Hepatocyte (in vitro differentiated cells): ENCODE results near the gene NRDC. TPM values are rescaled to one million over a fixed set of nuclear protein-coding genes. Genes with fewer than 3 reads are reported as not detected.

Experiments
- DNase-seq: peaks from one replicate; pipeline ENCODE4 v3.0.0-alpha.2; 2016; ENCODE audit warnings: low spot score
- H2AFZ ChIP-seq: fragments of 200-600 bp; sonication (generic); 2 replicates; pipeline ENCODE4 v1.6.0; 2016; ENCODE audit warnings: antibody characterized with exemption, mild to moderate bottlenecking
- H3K27ac ChIP-seq: fragments of 200-600 bp; sonication (generic); 2 replicates; pipeline ENCODE4 v1.5.1; 2016; ENCODE audit warnings: mild to moderate bottlenecking
- H3K27me3 ChIP-seq: fragments of 200-600 bp; sonication (generic); 2 replicates; pipeline ENCODE4 v1.6.1; 2016
- H3K36me3 ChIP-seq: fragments of 200-600 bp; sonication (generic); replicated peaks from 2 replicates; pipeline ENCODE4 v1.5.1; 2016; ENCODE audit warnings: low read depth; ENCODE audit not compliant: insufficient read depth
- H3K4me1 ChIP-seq: fragments of 200-600 bp; sonication (generic); 2 replicates; pipeline ENCODE4 v1.5.1; 2016; ENCODE audit warnings: mild to moderate bottlenecking, moderate library complexity; ENCODE audit not compliant: insufficient read depth
- H3K4me2 ChIP-seq: fragments of 200-600 bp; sonication (generic); 2 replicates; pipeline ENCODE4 v1.6.0; 2016
- H3K4me3 ChIP-seq: fragments of 200-600 bp; sonication (generic); 2 replicates; pipeline ENCODE4 v1.5.1; 2016; ENCODE audit warnings: mild to moderate bottlenecking
- H3K79me2 ChIP-seq: fragments of 200-600 bp; sonication (generic); 2 replicates; pipeline ENCODE4 v1.6.0; 2017; ENCODE audit warnings: mild to moderate bottlenecking
- H3K9me2 ChIP-seq: fragments of 200-600 bp; sonication (generic); replicated peaks from 2 replicates; pipeline ENCODE4 v1.6.0; 2017; ENCODE audit warnings: mild to moderate bottlenecking; ENCODE audit not compliant: insufficient read depth
- H3K9me3 ChIP-seq: fragments of 200-600 bp; sonication (generic); 2 replicates; pipeline ENCODE4 v1.5.1; 2016; ENCODE audit warnings: low read depth, mild to moderate bottlenecking
- H4K20me1 ChIP-seq: fragments of 200-600 bp; sonication (generic); 2 replicates; pipeline ENCODE4 v1.6.0; 2016; ENCODE audit warnings: mild to moderate bottlenecking; ENCODE audit not compliant: insufficient read depth, poor library complexity, severe bottlenecking
- CTCF ChIP-seq: fragments of 200-600 bp; sonication (generic); IDR thresholded peaks from 2 replicates; pipeline ENCODE4 v1.5.1; 2016; ENCODE audit warnings: antibody characterized with exemption, mild to moderate bottlenecking; ENCODE audit not compliant: poor library complexity
- EZH2 ChIP-seq: fragments of 200-600 bp; sonication (generic); IDR thresholded peaks from 2 replicates; pipeline ENCODE4 v1.6.1; 2016; ENCODE audit warnings: antibody characterized with exemption, mild to moderate bottlenecking, borderline replicate concordance
- EZH2phosphoT487 ChIP-seq: fragments of 200-600 bp; sonication (generic); IDR thresholded peaks from one replicate; pipeline ENCODE4 v1.6.1; 2018; ENCODE audit warnings: antibody characterized with exemption, mild to moderate bottlenecking, low read depth, moderate library complexity; ENCODE audit not compliant: unreplicated experiment, severe bottlenecking
- WGBS: methylation state at CpG from one replicate; pipeline ENCODE4 v1.1.6; 2016; ENCODE audit warnings: low lambda C conversion rate; ENCODE audit errors: missing lambda C conversion rate; 5-methylcytosine and 5-hydroxymethylcytosine counted together
- polyA plus RNA-seq: library from polyadenylated mRNA; unstranded; fragments of >200 nt; fragmentation: Nextera tagmentation; extraction: Ambion mirVana; gene quantifications from 2 replicates; pipeline ENCODE4 v1.2.1, GENCODE V29; 2016
- total RNA-seq: library from RNA; depleted of rRNA; stranded (reverse); fragments of >200 nt; gene quantifications from 2 replicates; pipeline ENCODE4 v1.2.3, GENCODE V29; 2014

NRDC gene
- total and polyA plus RNA-seq, 2 experiments from 2014 or later, result 82.2 to 89.4 TPM

DNA sequence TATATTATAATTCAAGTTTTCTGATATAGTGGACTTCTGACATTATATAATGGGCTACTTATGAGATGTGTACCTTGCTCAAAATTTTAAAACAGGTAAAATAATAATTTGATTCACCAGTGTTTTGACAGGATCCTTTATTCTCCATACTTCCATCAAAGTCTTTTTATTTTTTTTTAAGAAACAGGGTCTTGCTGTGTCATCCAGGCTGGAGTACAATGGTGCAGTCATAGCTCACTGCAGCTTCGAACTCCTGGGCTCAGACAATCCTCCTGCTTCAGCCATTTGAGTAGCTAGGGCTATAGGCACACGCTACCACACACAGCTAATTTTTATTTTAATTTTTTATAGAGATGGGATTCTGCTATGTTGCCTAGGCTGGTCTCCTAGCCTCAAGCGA lies 129.4 kb downstream of the NRDC start:
- Histone ChIP-seq H2AFZ (no peak overlapping the region), H4K20me1 (no peaks in the 10 kb centered on the region), H3K27me3 (no peaks in the 10 kb centered on the region), H3K4me2 (no peak overlapping the region), H3K27ac (no peak overlapping the region), H3K36me3 (no peaks in the 10 kb centered on the region), H3K4me3 (no peak overlapping the region), H3K9me2 (no peaks in the 10 kb centered on the region), H3K4me1 (no peaks in the 10 kb centered on the region), H3K9me3 (no peaks in the 10 kb centered on the region), H3K79me2 (peaks cover 10% of the 10 kb centered on the region)
- 98% methylated on average over 3 of the region's 3 CpGs for WGBS
- TF ChIP-seq CTCF (no peak), EZH2phosphoT487 (no peak), EZH2 (no peak)
- DNase-seq, result no peak

GRCh38 chr1:51745304-51745570 lies 133.3 kb downstream of the NRDC start:
- no peak for DNase-seq
- no peak overlapping the region for H2AFZ ChIP-seq
- no peak overlapping the region for H3K4me3 ChIP-seq
- H3K79me2 ChIP-seq, result peaks cover 49% of the 10 kb centered on the region
- no peaks in the 10 kb centered on the region for H3K9me3 ChIP-seq
- TF ChIP-seq EZH2phosphoT487, result no peak
- TF ChIP-seq CTCF, result no peak
- no peak for TF ChIP-seq EZH2
- H3K4me2 ChIP-seq, result no peak overlapping the region
- H3K27ac ChIP-seq, result no peak overlapping the region
- no peaks in the 10 kb centered on the region for H3K9me2 ChIP-seq
- H3K4me1 ChIP-seq, result no peaks in the 10 kb centered on the region
- H3K36me3 ChIP-seq, result no peaks in the 10 kb centered on the region
- H3K27me3 ChIP-seq, result no peaks in the 10 kb centered on the region
- H4K20me1 ChIP-seq, result no peaks in the 10 kb centered on the region

DNA sequence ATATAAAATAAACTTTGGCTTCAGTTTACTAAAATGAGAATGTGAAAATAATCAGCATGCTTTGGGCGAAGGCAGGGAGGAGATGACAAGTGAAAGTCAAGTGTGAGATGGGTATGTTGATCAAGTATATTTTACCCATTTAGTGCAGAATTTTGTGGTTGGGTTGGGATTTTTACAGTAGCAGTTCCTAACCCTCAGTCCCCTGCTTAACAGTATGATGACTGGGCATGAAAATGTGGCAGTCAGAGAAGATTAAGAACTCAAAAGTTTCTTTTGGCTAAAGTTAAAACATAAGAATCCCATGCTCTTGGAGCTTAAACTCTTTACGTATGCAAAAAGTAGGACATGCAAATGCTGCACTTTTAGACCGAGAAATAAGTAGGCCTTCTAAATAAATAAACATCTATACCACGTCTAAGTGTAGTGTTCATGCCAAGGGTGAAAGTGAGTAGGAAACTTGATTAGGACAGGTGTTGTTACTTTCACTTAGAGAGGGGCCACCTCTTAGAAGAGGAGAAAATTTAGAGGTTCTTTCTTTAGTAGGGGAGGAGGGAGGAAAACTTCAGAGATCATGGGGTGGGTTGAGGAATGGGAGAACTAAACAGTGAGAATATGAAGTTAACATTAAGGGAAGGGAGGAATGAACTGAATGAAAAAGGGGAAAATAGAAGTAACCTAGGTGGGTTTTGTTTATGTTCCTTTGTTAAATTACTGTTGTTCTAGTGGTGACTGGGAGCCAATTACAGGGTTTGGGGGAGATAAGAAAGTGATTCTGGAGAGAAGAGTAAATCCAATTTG lies 133.8 kb downstream of the NRDC start:
- no peaks in the 10 kb centered on the region for H3K9me3 ChIP-seq
- no peak for TF ChIP-seq CTCF
- no peak overlapping the region for H3K4me3 ChIP-seq
- 77% methylated on average over 4 of the region's 4 CpGs for WGBS
- no peaks in the 10 kb centered on the region for H3K36me3 ChIP-seq
- no peaks in the 10 kb centered on the region for H3K27me3 ChIP-seq
- H3K4me1 ChIP-seq, result no peaks in the 10 kb centered on the region
- no peak overlapping the region for H3K27ac ChIP-seq
- peaks cover 54% of the 10 kb centered on the region for H3K79me2 ChIP-seq
- H4K20me1 ChIP-seq, result peaks cover 2% of the 10 kb centered on the region
- DNase-seq, result no peak
- no peak overlapping the region for H2AFZ ChIP-seq
- H3K9me2 ChIP-seq, result no peaks in the 10 kb centered on the region
- no peak overlapping the region for H3K4me2 ChIP-seq
